ENCODE results near the gene SNRNP27. TPM values are rescaled to one million over a fixed set of nuclear protein-coding genes. Genes with fewer than 3 reads are reported as not detected.

Gene SNRNP27
- total and polyA plus RNA-seq, 9 of the 15 experiments (the other 6 are each of a cell fraction or from before 2014, with no cell fraction given) = 29.2 to 102 (median 65.7) TPM

- TF ChIP-seq FOXM1 (IDR thresholded peaks at IDR 0.05; ENCODE audit: low read depth) (peak; percentile 42; the same call in 1 of the 2 replicates), FOXM1 (CRISPR knock-in tag; IDR thresholded peaks at IDR 0.05; ENCODE audit: low read depth) (no peak), CBFA2T3 (IDR thresholded peaks at IDR 0.05) (peak; percentile 39; the same call in 1 of the 2 replicates), PTTG1 (tag; IDR thresholded peaks at IDR 0.05; ENCODE audit: low read depth) (0 out of 2 replicates have a peak, but pooled peaks have one; percentile 49), MYC (IDR thresholded peaks at IDR 0.05; ENCODE audit: low read depth, low read length) (peak; percentile 52; the same call in 1 of the 2 replicates), MYC (CRISPR knock-in tag; IDR thresholded peaks at IDR 0.05; ENCODE audit: borderline replicate concordance, low read depth) (no peak), TFAP4 (CRISPR knock-in tag; IDR thresholded peaks at IDR 0.05; ENCODE audit: borderline replicate concordance) (no peak), MGA (IDR thresholded peaks at IDR 0.05) (peak; percentile 40; the same call in 1 of the 2 replicates), FOSL1 (tag; conservative IDR thresholded peaks at IDR 0.05) (peak; percentile 94), ESRRA (IDR thresholded peaks at IDR 0.05; ENCODE audit: borderline replicate concordance, low read depth) (no peak), ZEB2 (IDR thresholded peaks at IDR 0.05) (0 out of 2 replicates have a peak, but pooled peaks have one; percentile 68), RNF2 (IDR thresholded peaks at IDR 0.05) (no peak), SMAD4 (CRISPR knock-in tag; conservative IDR thresholded peaks at IDR 0.05) (peak; percentile 77), ATF4 (CRISPR knock-in tag; IDR thresholded peaks at IDR 0.05) (peak; percentile 87)
Measured at GRCh38 chr2:69933839-69934613, 40.3 kb downstream of the SNRNP27 start (continued).
